DND-41 (cell line): ENCODE results near the gene ACACA.

Experiments
- ATAC-seq: fragments of 200-7000 bp; cut with Tn5 transposase; 3 replicates; pipeline ENCODE4 v1.9.1; 2021; ENCODE audit warnings: low read depth; ENCODE audit not compliant: insufficient read depth
- DNase-seq: peaks from one replicate; pipeline ENCODE4 v3.0.0-alpha.2; 2020
- H2AFZ ChIP-seq: 2 replicates; pipeline ENCODE4 v1.6.0; 2012; ENCODE audit warnings: low read depth, low read length
- H3K27ac ChIP-seq: 2 replicates; pipeline ENCODE4 v1.5.1; 2012; ENCODE audit warnings: low read length, inconsistent platforms
- H3K27me3 ChIP-seq: fragments of 200-600 bp; sonication (generic); 2 replicates; pipeline ENCODE4 v1.6.0; 2012; ENCODE audit warnings: low read length, mild to moderate bottlenecking, inconsistent platforms; ENCODE audit not compliant: insufficient read depth, poor library complexity
- H3K36me3 ChIP-seq: 2 replicates; pipeline ENCODE4 v1.5.1; 2012; ENCODE audit warnings: low read length, inconsistent platforms; ENCODE audit not compliant: insufficient read depth
- H3K4me1 ChIP-seq: 2 replicates; pipeline ENCODE4 v1.5.1; 2012; ENCODE audit warnings: mild to moderate bottlenecking, low read length; ENCODE audit not compliant: insufficient read depth
- H3K4me2 ChIP-seq: 2 replicates; pipeline ENCODE4 v1.6.0; 2012; ENCODE audit warnings: mild to moderate bottlenecking, moderate library complexity, low read length, inconsistent platforms; ENCODE audit not compliant: insufficient read depth
- H3K4me3 ChIP-seq, 2 experiments: fragments of 200-600 bp in 1 of 2; shearing (Covaris generic) in 1 of 2; 2 replicates each; pipeline ENCODE4 v1.5.1; 2012 to 2016; ENCODE audit warnings: inconsistent platforms in 2 of 2, low read length in 2 of 2, mild to moderate bottlenecking in 2 of 2, low read depth in 1 of 2, moderate library complexity in 1 of 2
- H3K79me2 ChIP-seq: 2 replicates; pipeline ENCODE4 v1.6.0; 2012; ENCODE audit warnings: low read length, inconsistent platforms; ENCODE audit not compliant: insufficient read depth
- H3K9ac ChIP-seq: 2 replicates; pipeline ENCODE4 v1.6.0; 2012; ENCODE audit warnings: low read depth, mild to moderate bottlenecking, inconsistent platforms, low read length, moderate library complexity
- H3K9me3 ChIP-seq: 2 replicates; pipeline ENCODE4 v1.5.1; 2012; ENCODE audit warnings: low read length, moderate library complexity, mild to moderate bottlenecking, inconsistent platforms; ENCODE audit not compliant: insufficient read depth, severe bottlenecking
- H4K20me1 ChIP-seq: 2 replicates; pipeline ENCODE4 v1.6.0; 2012; ENCODE audit warnings: low read length; ENCODE audit not compliant: insufficient read depth
- CTCF ChIP-seq: IDR thresholded peaks from 2 replicates; pipeline ENCODE4 v1.5.1; 2012; ENCODE audit warnings: borderline replicate concordance, low read length, moderate library complexity, mild to moderate bottlenecking; ENCODE audit not compliant: poor library complexity, severe bottlenecking; ENCODE audit errors: extremely low read depth
- EZH2 ChIP-seq: IDR thresholded peaks from 3 replicates; pipeline ENCODE4 v1.6.1; 2012; ENCODE audit warnings: borderline replicate concordance, low read depth, mild to moderate bottlenecking, moderate library complexity, low read length, inconsistent platforms; ENCODE audit not compliant: severe bottlenecking

ACACA gene

GRCh38 chr17:37214416-37214815, 192.2 kb downstream of the ACACA start:
- H3K4me3 ChIP-seq: no peak overlapping the region
- no peak overlapping the region for H3K4me2 ChIP-seq
- no peaks in the 10 kb centered on the region for H3K79me2 ChIP-seq
- H2AFZ ChIP-seq: no peak overlapping the region
- H3K4me1 ChIP-seq: no peaks in the 10 kb centered on the region
- H3K27me3 ChIP-seq: no peaks in the 10 kb centered on the region
- no peak overlapping the region for H3K9ac ChIP-seq
- DNase-seq (no peak), ATAC-seq (no peak)
- TF ChIP-seq CTCF (no peak), EZH2 (no peak)
- H3K9me3 ChIP-seq: no peaks in the 10 kb centered on the region
- peaks cover 58% of the 10 kb centered on the region; the same call in 1 of the 2 replicates for H3K36me3 ChIP-seq
- no peaks in the 10 kb centered on the region for H4K20me1 ChIP-seq
- H3K27ac ChIP-seq: no peak overlapping the region

GRCh38 chr17:37213927-37214326, 192.7 kb downstream of the ACACA start:
- H2AFZ ChIP-seq: no peak overlapping the region
- H3K4me1 ChIP-seq: no peaks in the 10 kb centered on the region
- TF ChIP-seq CTCF (no peak), EZH2 (no peak)
- no peaks in the 10 kb centered on the region for H3K79me2 ChIP-seq
- H3K36me3 ChIP-seq: peaks cover 58% of the 10 kb centered on the region; the same call in 1 of the 2 replicates
- no peaks in the 10 kb centered on the region for H4K20me1 ChIP-seq
- DNase-seq (no peak), ATAC-seq (no peak)
- no peak overlapping the region for H3K9ac ChIP-seq
- H3K4me2 ChIP-seq: no peak overlapping the region
- no peak overlapping the region for H3K27ac ChIP-seq
- no peaks in the 10 kb centered on the region for H3K27me3 ChIP-seq
- no peaks in the 10 kb centered on the region for H3K9me3 ChIP-seq
- no peak overlapping the region for H3K4me3 ChIP-seq

GRCh38 chr17:37212179-37212578, 194.5 kb downstream of the ACACA start:
- no peak overlapping the region for H3K27ac ChIP-seq
- no peak for TF ChIP-seq EZH2
- peak; percentile 17 for TF ChIP-seq CTCF
- H3K9me3 ChIP-seq: no peaks in the 10 kb centered on the region
- no peak overlapping the region for H3K4me3 ChIP-seq
- H3K9ac ChIP-seq: no peak overlapping the region
- peaks cover 58% of the 10 kb centered on the region for H3K36me3 ChIP-seq
- DNase-seq (no peak), ATAC-seq (no peak)
- no peak overlapping the region for H2AFZ ChIP-seq
- H4K20me1 ChIP-seq: no peaks in the 10 kb centered on the region
- no peaks in the 10 kb centered on the region for H3K79me2 ChIP-seq
- no peaks in the 10 kb centered on the region for H3K27me3 ChIP-seq
- no peaks in the 10 kb centered on the region for H3K4me1 ChIP-seq
- no peak overlapping the region for H3K4me2 ChIP-seq

- no peak overlapping the region for H3K9ac ChIP-seq
- no peak overlapping the region for H2AFZ ChIP-seq
- no peak overlapping the region for H3K27ac ChIP-seq
- H3K9me3 ChIP-seq: no peaks in the 10 kb centered on the region
- no peaks in the 10 kb centered on the region for H3K79me2 ChIP-seq
- H4K20me1 ChIP-seq: no peaks in the 10 kb centered on the region
- no peak for DNase-seq
- H3K4me2 ChIP-seq: no peak overlapping the region
- H3K27me3 ChIP-seq: no peaks in the 10 kb centered on the region
- peaks cover 61% of the 10 kb centered on the region for H3K36me3 ChIP-seq
- ATAC-seq: no peak
- no peaks in the 10 kb centered on the region for H3K4me1 ChIP-seq
- TF ChIP-seq CTCF: no peak
- TF ChIP-seq EZH2: no peak
- no peak overlapping the region for H3K4me3 ChIP-seq
Observed at GRCh38 chr17:37211136-37211535, 195.5 kb downstream of the ACACA start.
